Activated T-helper 17 cell treated with anti-CD3 and anti-CD28 coated beads, Interleukin-2, amount 50 U/mL, for 72 hours (primary cell): ENCODE measurements around the gene LRMDA. TPM values are rescaled to one million over a fixed set of nuclear protein-coding genes. Genes with fewer than 3 reads are reported as not detected.

Experiments used
- ATAC-seq: fragments of 150-1000 bp; cut with Tn5 transposase; replicated peaks from 2 replicates; pipeline ENCODE4 v1.10.0; 2021; ENCODE audit warnings: mild to moderate bottlenecking, moderate library complexity
- H3K27ac Mint-ChIP-seq: one replicate; pipeline ENCODE4 v1.8.0; 2022; ENCODE audit warnings: mixed read lengths
- H3K27me3 Mint-ChIP-seq: one replicate; pipeline ENCODE4 v1.8.0; 2022; ENCODE audit warnings: mixed read lengths
- H3K36me3 Mint-ChIP-seq: one replicate; pipeline ENCODE4 v1.8.0; 2022; ENCODE audit warnings: low read depth, mild to moderate bottlenecking, mixed read lengths
- H3K4me1 Mint-ChIP-seq: one replicate; pipeline ENCODE4 v1.8.0; 2022; ENCODE audit warnings: mixed read lengths
- H3K4me3 Mint-ChIP-seq: one replicate; pipeline ENCODE4 v1.8.0; 2022; ENCODE audit warnings: mild to moderate bottlenecking, mixed read lengths
- H3K9me3 Mint-ChIP-seq: one replicate; pipeline ENCODE4 v1.8.0; 2022; ENCODE audit warnings: mixed read lengths
- total RNA-seq, 2 donors: library from RNA; stranded (reverse); gene quantifications; one replicate each; pipeline ENCODE4 v1.2.3, GENCODE V29; 2022

The LRMDA gene
- total RNA-seq, 2 donors from 2014 or later, result not detected

GRCh38 chr10:75866731-75867130, 435.3 kb downstream of the LRMDA start:
- Mint-ChIP-seq H3K27ac (no peak overlapping the region), H3K9me3 (no peaks in the 10 kb centered on the region), H3K36me3 (no peaks in the 10 kb centered on the region), H3K4me1 (no peaks in the 10 kb centered on the region), H3K4me3 (no peak overlapping the region), H3K27me3 (peaks cover 3% of the 10 kb centered on the region)
- no peak for ATAC-seq

- Mint-ChIP-seq H3K27ac (no peak overlapping the region), H3K4me3 (no peak overlapping the region), H3K27me3 (peaks cover 3% of the 10 kb centered on the region), H3K9me3 (no peaks in the 10 kb centered on the region), H3K4me1 (no peaks in the 10 kb centered on the region), H3K36me3 (no peaks in the 10 kb centered on the region)
- ATAC-seq, result no peak
Observed at GRCh38 chr10:75868574-75868973, 437.1 kb downstream of the LRMDA start.

- Mint-ChIP-seq H3K9me3 (no peaks in the 10 kb centered on the region), H3K4me1 (no peaks in the 10 kb centered on the region), H3K27ac (no peak overlapping the region), H3K36me3 (no peaks in the 10 kb centered on the region), H3K27me3 (peaks cover 3% of the 10 kb centered on the region), H3K4me3 (no peak overlapping the region)
- no peak for ATAC-seq
Observed at GRCh38 chr10:75870039-75870645, 438.7 kb downstream of the LRMDA start.

- H3K9me3 Mint-ChIP-seq, result no peaks in the 10 kb centered on the region
- ATAC-seq, result no peak
- H3K4me1 Mint-ChIP-seq, result no peaks in the 10 kb centered on the region
- H3K4me3 Mint-ChIP-seq, result no peak overlapping the region
- peaks cover 5% of the 10 kb centered on the region for H3K27me3 Mint-ChIP-seq
- no peaks in the 10 kb centered on the region for H3K36me3 Mint-ChIP-seq
- no peak overlapping the region for H3K27ac Mint-ChIP-seq
Observed at GRCh38 chr10:75875740-75876139, 444.3 kb downstream of the LRMDA start.

- Mint-ChIP-seq H3K27ac (no peak overlapping the region), H3K27me3 (peaks cover 5% of the 10 kb centered on the region), H3K9me3 (no peaks in the 10 kb centered on the region), H3K36me3 (no peaks in the 10 kb centered on the region), H3K4me3 (no peak overlapping the region), H3K4me1 (no peaks in the 10 kb centered on the region)
- ATAC-seq, result no peak
Observed at GRCh38 chr10:75876710-75877109, 445.3 kb downstream of the LRMDA start.

GRCh38 chr10:75877877-75878276, 446.5 kb downstream of the LRMDA start:
- H3K9me3 Mint-ChIP-seq, result no peaks in the 10 kb centered on the region
- no peak for ATAC-seq

GRCh38 chr10:75878586-75878985, 447.2 kb downstream of the LRMDA start:
- H3K4me1 Mint-ChIP-seq, result no peaks in the 10 kb centered on the region
- H3K4me3 Mint-ChIP-seq, result no peak overlapping the region
- H3K9me3 Mint-ChIP-seq, result no peaks in the 10 kb centered on the region
- ATAC-seq, result no peak
- no peak overlapping the region for H3K27ac Mint-ChIP-seq
- H3K36me3 Mint-ChIP-seq, result no peaks in the 10 kb centered on the region
- H3K27me3 Mint-ChIP-seq, result peaks cover 5% of the 10 kb centered on the region

More at GRCh38 chr10:75877877-75878276, 446.5 kb downstream of the LRMDA start:
- no peak overlapping the region for H3K4me3 Mint-ChIP-seq
- peaks cover 5% of the 10 kb centered on the region for H3K27me3 Mint-ChIP-seq
- no peaks in the 10 kb centered on the region for H3K4me1 Mint-ChIP-seq
- no peak overlapping the region for H3K27ac Mint-ChIP-seq
- no peaks in the 10 kb centered on the region for H3K36me3 Mint-ChIP-seq

GRCh38 chr10:75880031-75880775, 448.8 kb downstream of the LRMDA start:
- Mint-ChIP-seq H3K27ac (no peak overlapping the region), H3K4me1 (no peaks in the 10 kb centered on the region), H3K9me3 (no peaks in the 10 kb centered on the region), H3K36me3 (no peaks in the 10 kb centered on the region), H3K4me3 (no peak overlapping the region), H3K27me3 (peaks cover 5% of the 10 kb centered on the region)
- ATAC-seq, result no peak

GRCh38 chr10:75883081-75884072, 452.0 kb downstream of the LRMDA start:
- H3K4me1 Mint-ChIP-seq, result no peaks in the 10 kb centered on the region
- H3K36me3 Mint-ChIP-seq, result no peaks in the 10 kb centered on the region
- H3K27me3 Mint-ChIP-seq, result no peaks in the 10 kb centered on the region
- no peak for ATAC-seq
- no peaks in the 10 kb centered on the region for H3K9me3 Mint-ChIP-seq
- H3K27ac Mint-ChIP-seq, result no peak overlapping the region
- no peak overlapping the region for H3K4me3 Mint-ChIP-seq

GRCh38 chr10:75884808-75885207, 453.4 kb downstream of the LRMDA start:
- Mint-ChIP-seq H3K27me3 (no peaks in the 10 kb centered on the region), H3K9me3 (no peaks in the 10 kb centered on the region), H3K27ac (no peak overlapping the region), H3K4me1 (no peaks in the 10 kb centered on the region), H3K4me3 (no peak overlapping the region), H3K36me3 (no peaks in the 10 kb centered on the region)
- ATAC-seq, result no peak

GRCh38 chr10:75887369-75887768, 455.9 kb downstream of the LRMDA start:
- H3K4me1 Mint-ChIP-seq, result no peaks in the 10 kb centered on the region
- ATAC-seq, result no peak
- no peak overlapping the region for H3K27ac Mint-ChIP-seq
- no peaks in the 10 kb centered on the region for H3K36me3 Mint-ChIP-seq
- no peak overlapping the region for H3K4me3 Mint-ChIP-seq
- H3K9me3 Mint-ChIP-seq, result no peaks in the 10 kb centered on the region
- no peaks in the 10 kb centered on the region for H3K27me3 Mint-ChIP-seq

GRCh38 chr10:75887992-75888680, 456.7 kb downstream of the LRMDA start:
- Mint-ChIP-seq H3K27ac (no peak overlapping the region), H3K36me3 (no peaks in the 10 kb centered on the region), H3K9me3 (no peaks in the 10 kb centered on the region), H3K4me3 (no peak overlapping the region), H3K4me1 (no peaks in the 10 kb centered on the region), H3K27me3 (no peaks in the 10 kb centered on the region)
- ATAC-seq, result no peak

GRCh38 chr10:75889051-75889450, 457.6 kb downstream of the LRMDA start:
- no peak for ATAC-seq
- Mint-ChIP-seq H3K9me3 (no peaks in the 10 kb centered on the region), H3K4me3 (no peak overlapping the region), H3K4me1 (no peaks in the 10 kb centered on the region), H3K27ac (no peak overlapping the region), H3K36me3 (no peaks in the 10 kb centered on the region), H3K27me3 (no peaks in the 10 kb centered on the region)

- H3K27ac Mint-ChIP-seq, result no peak overlapping the region
- H3K4me3 Mint-ChIP-seq, result no peak overlapping the region
- H3K36me3 Mint-ChIP-seq, result no peaks in the 10 kb centered on the region
- no peaks in the 10 kb centered on the region for H3K9me3 Mint-ChIP-seq
- ATAC-seq, result no peak
- no peaks in the 10 kb centered on the region for H3K4me1 Mint-ChIP-seq
- H3K27me3 Mint-ChIP-seq, result no peaks in the 10 kb centered on the region
Observed at GRCh38 chr10:75894761-75895160, 463.3 kb downstream of the LRMDA start.
